ENCODE measurements around the gene LRRN2. TPM values are rescaled to one million over a fixed set of nuclear protein-coding genes. Genes with fewer than 3 reads are reported as not detected.

LRRN2 gene
- total RNA-seq, 1 experiment from 2014 or later: 5.3 TPM

DNA sequence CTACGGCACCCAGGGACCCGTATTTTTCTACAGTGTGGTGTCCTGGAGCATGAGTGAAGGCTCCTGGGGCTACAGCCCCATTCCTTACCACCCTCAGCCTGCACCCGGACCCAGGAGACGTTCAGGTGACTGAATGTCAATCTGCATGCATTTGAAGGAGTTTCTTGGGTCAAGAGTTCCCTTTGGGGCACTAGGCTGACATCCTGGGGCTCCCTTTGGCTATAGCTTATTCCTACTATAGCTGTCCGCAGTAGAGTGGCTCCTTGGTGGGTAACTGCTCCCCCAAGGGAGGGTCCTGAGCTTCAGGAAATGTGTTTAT is 19.9 kb upstream of the LRRN2 start:
- no peak for DNase-seq (ENCODE audit: low spot score)
- peaks cover 48% of the 10 kb centered on the region for H3K4me1 Mint-ChIP-seq
- POLR2A ChIA-PET: no interaction called here

GRCh38 chr1:204704794-204705492 is 19.4 kb upstream of the LRRN2 start:
- Mint-ChIP-seq H3K9me3 (no peaks in the 10 kb centered on the region), H3K4me1 (peaks cover 43% of the 10 kb centered on the region), H3K27me3 (ENCODE audit: low read depth) (peaks cover 87% of the 10 kb centered on the region), H3K4me3 (no peak overlapping the region), H3K27ac (no peak overlapping the region), H3K36me3 (no peaks in the 10 kb centered on the region)
- ChIA-PET POLR2A (interaction anchor here (0.6 kb wide), 1 partner anchor 165 kb away, joined by 3 read pairs; no protein-coding TSS in a partner anchor), CTCF (interaction anchor here (1.1 to 3.9 kb wide), 5 partner anchors 13 to 139 kb away, joined by 3 to 13 read pairs (median 5); no protein-coding TSS in a partner anchor)
- ATAC-seq (no peak), DNase-seq (ENCODE audit: low spot score) (no peak)
- TF ChIP-seq IRF1 (CRISPR knock-in tag; IDR thresholded peaks at IDR 0.05) (no peak), ZNF232 (CRISPR knock-in tag; IDR thresholded peaks at IDR 0.05) (no peak), E2F4 (CRISPR knock-in tag; IDR thresholded peaks at IDR 0.05; ENCODE audit: borderline replicate concordance, low read depth) (no peak), RORB (CRISPR knock-in tag; IDR thresholded peaks at IDR 0.05) (no peak), CBFB (CRISPR knock-in tag; IDR thresholded peaks at IDR 0.05; ENCODE audit: low read depth) (no peak), SMAD4 (CRISPR knock-in tag; IDR thresholded peaks at IDR 0.05) (no peak), FOXP1 (CRISPR knock-in tag; IDR thresholded peaks at IDR 0.05; ENCODE audit: borderline replicate concordance) (no peak), ATF3 (CRISPR knock-in tag; conservative IDR thresholded peaks at IDR 0.05) (no peak), E2F5 (CRISPR knock-in tag; IDR thresholded peaks at IDR 0.05) (no peak), E2F1 (CRISPR knock-in tag; IDR thresholded peaks at IDR 0.05) (no peak), EMX1 (CRISPR knock-in tag; IDR thresholded peaks at IDR 0.05) (no peak), OVOL2 (CRISPR knock-in tag; IDR thresholded peaks at IDR 0.05; ENCODE audit: borderline replicate concordance) (no peak), ZNF121 (CRISPR knock-in tag; IDR thresholded peaks at IDR 0.05) (no peak), HMGA2 (CRISPR knock-in tag; IDR thresholded peaks at IDR 0.05) (no peak), ZNF138 (CRISPR knock-in tag; conservative IDR thresholded peaks at IDR 0.05) (no peak), ZBTB43 (CRISPR knock-in tag; IDR thresholded peaks at IDR 0.05) (no peak), NFATC4 (CRISPR knock-in tag; IDR thresholded peaks at IDR 0.05) (no peak), MXD4 (CRISPR knock-in tag; IDR thresholded peaks at IDR 0.05; ENCODE audit: borderline replicate concordance) (no peak), SP1 (CRISPR knock-in tag; conservative IDR thresholded peaks at IDR 0.05) (no peak)

More for the DNA sequence above, 19.9 kb upstream of the LRRN2 start:
- Mint-ChIP-seq H3K4me3 (no peak overlapping the region), H3K9me3 (no peaks in the 10 kb centered on the region), H3K27me3 (ENCODE audit: low read depth) (peaks cover 90% of the 10 kb centered on the region), H3K36me3 (no peaks in the 10 kb centered on the region), H3K27ac (no peak overlapping the region)
- no peak for ATAC-seq
- TF ChIP-seq ZNF138 (CRISPR knock-in tag; conservative IDR thresholded peaks at IDR 0.05) (no peak), ZBTB21 (CRISPR knock-in tag; IDR thresholded peaks at IDR 0.05; ENCODE audit: borderline replicate concordance) (no peak), CREB1 (CRISPR knock-in tag; IDR thresholded peaks at IDR 0.05) (no peak), KAT7 (CRISPR knock-in tag; IDR thresholded peaks at IDR 0.05; ENCODE audit: borderline replicate concordance) (no peak), IRF1 (CRISPR knock-in tag; IDR thresholded peaks at IDR 0.05) (no peak), ZNF671 (CRISPR knock-in tag; IDR thresholded peaks at IDR 0.05) (no peak)
- TF ChIP-seq, protein P1, sequence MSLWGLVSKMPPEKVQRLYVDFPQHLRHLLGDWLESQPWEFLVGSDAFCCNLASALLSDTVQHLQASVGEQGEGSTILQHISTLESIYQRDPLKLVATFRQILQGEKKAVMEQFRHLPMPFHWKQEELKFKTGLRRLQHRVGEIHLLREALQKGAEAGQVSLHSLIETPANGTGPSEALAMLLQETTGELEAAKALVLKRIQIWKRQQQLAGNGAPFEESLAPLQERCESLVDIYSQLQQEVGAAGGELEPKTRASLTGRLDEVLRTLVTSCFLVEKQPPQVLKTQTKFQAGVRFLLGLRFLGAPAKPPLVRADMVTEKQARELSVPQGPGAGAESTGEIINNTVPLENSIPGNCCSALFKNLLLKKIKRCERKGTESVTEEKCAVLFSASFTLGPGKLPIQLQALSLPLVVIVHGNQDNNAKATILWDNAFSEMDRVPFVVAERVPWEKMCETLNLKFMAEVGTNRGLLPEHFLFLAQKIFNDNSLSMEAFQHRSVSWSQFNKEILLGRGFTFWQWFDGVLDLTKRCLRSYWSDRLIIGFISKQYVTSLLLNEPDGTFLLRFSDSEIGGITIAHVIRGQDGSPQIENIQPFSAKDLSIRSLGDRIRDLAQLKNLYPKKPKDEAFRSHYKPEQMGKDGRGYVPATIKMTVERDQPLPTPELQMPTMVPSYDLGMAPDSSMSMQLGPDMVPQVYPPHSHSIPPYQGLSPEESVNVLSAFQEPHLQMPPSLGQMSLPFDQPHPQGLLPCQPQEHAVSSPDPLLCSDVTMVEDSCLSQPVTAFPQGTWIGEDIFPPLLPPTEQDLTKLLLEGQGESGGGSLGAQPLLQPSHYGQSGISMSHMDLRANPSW (CRISPR knock-in tag; conservative IDR thresholded peaks at IDR 0.05; ENCODE audit: low read depth): no peak
- CTCF ChIA-PET: interaction anchor here (1.1 to 3.9 kb wide), 4 partner anchors 42 to 140 kb away, joined by 3 to 13 read pairs (median 4); no protein-coding TSS in a partner anchor

Data from WTC11 (cell line).